ENCODE data around the gene AUH. TPM values are rescaled to one million over a fixed set of nuclear protein-coding genes. Genes with fewer than 3 reads are reported as not detected.

Gene AUH
- total RNA-seq, 1 donor, result 19.6 TPM

- DNase-seq (ENCODE audit: low read depth), result no peak
- TF ChIP-seq CTCF (IDR thresholded peaks at IDR 0.05; ENCODE audit: insufficient read depth, low read length), result no peak
- no peak overlapping the region for H3K4me3 ChIP-seq (ENCODE audit: low read depth, low read length)
Measured at GRCh38 chr9:91275655-91276054, 86.1 kb downstream of the AUH start.

GRCh38 chr9:91274949-91275492, 86.7 kb downstream of the AUH start:
- no peak overlapping the region for H3K4me3 ChIP-seq (ENCODE audit: low read depth, low read length)
- TF ChIP-seq CTCF (IDR thresholded peaks at IDR 0.05; ENCODE audit: insufficient read depth, low read length), result no peak
- DNase-seq (ENCODE audit: low read depth), result no peak

GRCh38 chr9:91273853-91274552, 87.7 kb downstream of the AUH start:
- DNase-seq (ENCODE audit: low read depth), result peak; percentile 45
- no peak overlapping the region for H3K4me3 ChIP-seq (ENCODE audit: low read depth, low read length)
- no peak for TF ChIP-seq CTCF (IDR thresholded peaks at IDR 0.05; ENCODE audit: insufficient read depth, low read length)

GRCh38 chr9:91271156-91271555, 90.6 kb downstream of the AUH start:
- DNase-seq (ENCODE audit: low read depth), result no peak
- H3K4me3 ChIP-seq (ENCODE audit: low read depth, low read length), result no peak overlapping the region
- no peak for TF ChIP-seq CTCF (IDR thresholded peaks at IDR 0.05; ENCODE audit: insufficient read depth, low read length)

GRCh38 chr9:91269907-91270491, 91.7 kb downstream of the AUH start:
- TF ChIP-seq CTCF (IDR thresholded peaks at IDR 0.05; ENCODE audit: insufficient read depth, low read length), result no peak
- no peak overlapping the region for H3K4me3 ChIP-seq (ENCODE audit: low read depth, low read length)
- DNase-seq (ENCODE audit: low read depth), result no peak

GRCh38 chr9:91266448-91266847, 95.3 kb downstream of the AUH start:
- no peak for TF ChIP-seq CTCF (IDR thresholded peaks at IDR 0.05; ENCODE audit: insufficient read depth, low read length)
- no peak for DNase-seq (ENCODE audit: low read depth)
- H3K4me3 ChIP-seq (ENCODE audit: low read depth, low read length), result no peak overlapping the region
